ENCODE measurements around the gene SGCG. TPM values are rescaled to one million over a fixed set of nuclear protein-coding genes. Genes with fewer than 3 reads are reported as not detected.
"Not testable (repeated sequence)": the region's sequence is repeated elsewhere in the genome, so short reads cannot be mapped to it uniquely, and the experiment has no call there.

SGCG gene
- total RNA-seq = 7.8 and 9.8 TPM in 2 replicates

- no peak for TF ChIP-seq CTCF (IDR thresholded peaks at IDR 0.05; ENCODE audit: insufficient read depth, low read length, poor library complexity, severe bottlenecking)
- Histone ChIP-seq H3K36me3 (ENCODE audit: control insufficient read depth, insufficient read depth, low read length) (no peaks in the 10 kb centered on the region), H3K27me3 (ENCODE audit: control insufficient read depth, insufficient read depth, low read length) (no peaks in the 10 kb centered on the region), H3K4me3 (ENCODE audit: low read depth, low read length) (no peak within 1 kb of the TSS)
- no peak for DNase-seq (ENCODE audit: low read depth)
Observed at GRCh38 chr13:23180711-23181110, at the start of gene SGCG. TSS of gene SGCG (plus strand) at chr13:23180979. CDS start at chr13:23203695, 22,716 bp downstream.

- no peaks in the 10 kb centered on the region for H3K36me3 ChIP-seq (ENCODE audit: control insufficient read depth, insufficient read depth, low read length)
- H3K27me3 ChIP-seq (ENCODE audit: control insufficient read depth, insufficient read depth, low read length) = no peaks in the 10 kb centered on the region
- TF ChIP-seq CTCF (IDR thresholded peaks at IDR 0.05; ENCODE audit: insufficient read depth, low read length, poor library complexity, severe bottlenecking) = no peak
- no peak overlapping the region for H3K4me3 ChIP-seq (ENCODE audit: low read depth, low read length)
- no peak for DNase-seq (ENCODE audit: low read depth)
Observed at GRCh38 chr13:23134542-23134941, 46.2 kb upstream of the SGCG start.

GRCh38 chr13:23140492-23140891 is 40.3 kb upstream of the SGCG start:
- Histone ChIP-seq H3K27me3 (ENCODE audit: control insufficient read depth, insufficient read depth, low read length) (no peaks in the 10 kb centered on the region), H3K36me3 (ENCODE audit: control insufficient read depth, insufficient read depth, low read length) (no peaks in the 10 kb centered on the region), H3K4me3 (ENCODE audit: low read depth, low read length) (no peak overlapping the region)
- no peak for TF ChIP-seq CTCF (IDR thresholded peaks at IDR 0.05; ENCODE audit: insufficient read depth, low read length, poor library complexity, severe bottlenecking)
- no peak for DNase-seq (ENCODE audit: low read depth)

GRCh38 chr13:23141964-23142363 is 38.8 kb upstream of the SGCG start:
- no peak for DNase-seq (ENCODE audit: low read depth)
- TF ChIP-seq CTCF (IDR thresholded peaks at IDR 0.05; ENCODE audit: insufficient read depth, low read length, poor library complexity, severe bottlenecking) = no peak
- H3K36me3 ChIP-seq (ENCODE audit: control insufficient read depth, insufficient read depth, low read length) = no peaks in the 10 kb centered on the region

GRCh38 chr13:23142607-23143006 is 38.2 kb upstream of the SGCG start:
- H3K27me3 ChIP-seq (ENCODE audit: control insufficient read depth, insufficient read depth, low read length); H3K36me3 ChIP-seq (ENCODE audit: control insufficient read depth, insufficient read depth, low read length); H3K4me3 ChIP-seq (ENCODE audit: low read depth, low read length); DNase-seq (ENCODE audit: low read depth): not testable (repeated sequence)

More at GRCh38 chr13:23141964-23142363, 38.8 kb upstream of the SGCG start:
- Histone ChIP-seq H3K4me3 (ENCODE audit: low read depth, low read length) (no peak overlapping the region), H3K27me3 (ENCODE audit: control insufficient read depth, insufficient read depth, low read length) (no peaks in the 10 kb centered on the region)

- no peak for DNase-seq (ENCODE audit: low read depth)
- Histone ChIP-seq H3K36me3 (ENCODE audit: control insufficient read depth, insufficient read depth, low read length) (no peaks in the 10 kb centered on the region), H3K4me3 (ENCODE audit: low read depth, low read length) (no peak overlapping the region), H3K27me3 (ENCODE audit: control insufficient read depth, insufficient read depth, low read length) (no peaks in the 10 kb centered on the region)
- TF ChIP-seq CTCF (IDR thresholded peaks at IDR 0.05; ENCODE audit: insufficient read depth, low read length, poor library complexity, severe bottlenecking) = no peak
Observed at GRCh38 chr13:23144431-23144830, 36.3 kb upstream of the SGCG start.

Measured in kidney epithelial cell (primary cell).